PC-9 (cell line): ENCODE measurements around the gene GALNT10.

ENCODE experiments used
- CTCF ChIP-seq: fragments of 200-600 bp; sonication (generic); conservative IDR thresholded peaks from 2 replicates; pipeline ENCODE4 v1.6.1; 2017; ENCODE audit warnings: mixed run types, antibody characterized with exemption, mild to moderate bottlenecking, moderate library complexity
- EZH2 ChIP-seq: fragments of 200-600 bp; sonication (generic); IDR thresholded peaks from 2 replicates; pipeline ENCODE4 v1.8.0; 2017; ENCODE audit warnings: antibody characterized with exemption, low read depth

DNA sequence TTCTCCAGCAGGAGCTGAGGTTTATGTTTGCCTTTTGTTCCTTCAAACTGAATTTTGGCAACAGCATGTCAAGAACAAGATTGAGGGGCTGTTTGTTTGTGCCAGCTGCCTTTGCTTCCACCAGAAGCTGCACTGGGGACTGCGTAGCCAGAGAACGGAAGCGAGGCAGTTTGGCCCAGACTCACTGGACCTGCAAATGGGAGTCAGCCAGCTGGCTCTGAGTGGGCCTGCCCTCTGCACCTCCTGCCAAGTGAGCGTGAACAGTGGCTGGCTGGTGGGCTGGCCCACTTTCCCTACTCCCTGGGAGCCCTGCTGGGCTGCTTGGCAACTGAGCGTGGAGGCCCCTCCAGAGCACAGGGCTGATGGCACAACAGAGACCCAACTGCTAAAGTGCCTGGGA is 111.6 kb downstream of the GALNT10 start:
- TF ChIP-seq CTCF (no peak), EZH2 (no peak)
